Stimulated activated effector memory CD8-positive, alpha-beta T cell treated with anti-CD3 and anti-CD28 coated beads, Interleukin-12 subunit alpha, Interleukin-12 subunit beta, amount 100 ng/mL, for 72 hours (primary cell): ENCODE results near the gene DPEP2.
A peak's percentile ranks its signal among the peaks of the same experiment; 100 is the strongest.

ENCODE experiments used
- ATAC-seq: fragments of 150-1000 bp; cut with Tn5 transposase; 2 replicates; pipeline ENCODE4 v1.10.0; 2021
- DNase-seq, 2 donors: peaks; one replicate each; pipeline ENCODE4 v3.0.0; 2021 to 2022; ENCODE audit warnings: low spot score in 2 of 2
- H3K27ac Mint-ChIP-seq: one replicate; pipeline ENCODE4 v1.8.0; 2022; ENCODE audit warnings: mild to moderate bottlenecking, mixed read lengths
- H3K36me3 Mint-ChIP-seq: one replicate; pipeline ENCODE4 v1.8.0; 2022; ENCODE audit warnings: mild to moderate bottlenecking, mixed read lengths
- H3K4me1 Mint-ChIP-seq: one replicate; pipeline ENCODE4 v1.8.0; 2022; ENCODE audit warnings: mixed read lengths
- H3K4me3 Mint-ChIP-seq: one replicate; pipeline ENCODE4 v1.8.0; 2022; ENCODE audit warnings: mild to moderate bottlenecking, mixed read lengths
- H3K9me3 Mint-ChIP-seq: one replicate; pipeline ENCODE4 v1.8.0; 2022; ENCODE audit warnings: mixed read lengths

DPEP2 gene

GRCh38 chr16:67957622-67958021 is 41.7 kb downstream of the DPEP2 start:
- no peak for ATAC-seq
- peaks cover 29% of the 10 kb centered on the region for H3K36me3 Mint-ChIP-seq

GRCh38 chr16:67954421-67955196 is 44.7 kb downstream of the DPEP2 start:
- Mint-ChIP-seq H3K27ac (peak overlapping the region; percentile 54), H3K9me3 (no peaks in the 10 kb centered on the region), H3K4me1 (no peaks in the 10 kb centered on the region), H3K36me3 (peaks cover 17% of the 10 kb centered on the region), H3K4me3 (no peak overlapping the region)
- ATAC-seq: peak; percentile 5
- DNase-seq: no peak

More at GRCh38 chr16:67957622-67958021, 41.7 kb downstream of the DPEP2 start:
- Mint-ChIP-seq H3K4me1 (no peaks in the 10 kb centered on the region), H3K9me3 (no peaks in the 10 kb centered on the region), H3K27ac (no peak overlapping the region), H3K4me3 (no peak overlapping the region)
- DNase-seq: no peak

- Mint-ChIP-seq H3K27ac (peak overlapping the region; percentile 54), H3K4me1 (no peaks in the 10 kb centered on the region), H3K36me3 (peaks cover 17% of the 10 kb centered on the region), H3K4me3 (no peak overlapping the region), H3K9me3 (no peaks in the 10 kb centered on the region)
- no peak for ATAC-seq
- DNase-seq: no peak
Measured at GRCh38 chr16:67953641-67954375, 45.5 kb downstream of the DPEP2 start.

GRCh38 chr16:67951485-67951884 is 47.8 kb downstream of the DPEP2 start:
- no peaks in the 10 kb centered on the region for H3K4me1 Mint-ChIP-seq
- peaks cover 20% of the 10 kb centered on the region for H3K36me3 Mint-ChIP-seq
- ATAC-seq (no peak), DNase-seq (no peak)
- H3K9me3 Mint-ChIP-seq: no peaks in the 10 kb centered on the region
- no peak overlapping the region for H3K4me3 Mint-ChIP-seq
- H3K27ac Mint-ChIP-seq: no peak overlapping the region

- no peak overlapping the region for H3K4me3 Mint-ChIP-seq
- peaks cover 24% of the 10 kb centered on the region for H3K36me3 Mint-ChIP-seq
- H3K9me3 Mint-ChIP-seq: no peaks in the 10 kb centered on the region
- H3K27ac Mint-ChIP-seq: peak overlapping the region; percentile 10
- DNase-seq (no peak), ATAC-seq (no peak)
- no peaks in the 10 kb centered on the region for H3K4me1 Mint-ChIP-seq
Measured at GRCh38 chr16:67950335-67950843, 48.9 kb downstream of the DPEP2 start.

GRCh38 chr16:67949645-67950044 is 49.6 kb downstream of the DPEP2 start:
- Mint-ChIP-seq H3K27ac (no peak overlapping the region), H3K4me3 (no peak overlapping the region), H3K36me3 (peaks cover 31% of the 10 kb centered on the region), H3K4me1 (no peaks in the 10 kb centered on the region), H3K9me3 (no peaks in the 10 kb centered on the region)
- DNase-seq: no peak
- no peak for ATAC-seq

- H3K4me3 Mint-ChIP-seq: no peak overlapping the region
- H3K27ac Mint-ChIP-seq: peak overlapping the region; percentile 10
- no peaks in the 10 kb centered on the region for H3K9me3 Mint-ChIP-seq
- ATAC-seq: no peak
- peaks cover 34% of the 10 kb centered on the region for H3K36me3 Mint-ChIP-seq
- no peak for DNase-seq
- no peaks in the 10 kb centered on the region for H3K4me1 Mint-ChIP-seq
Measured at GRCh38 chr16:67948015-67948414, 51.3 kb downstream of the DPEP2 start.

- H3K9me3 Mint-ChIP-seq: no peaks in the 10 kb centered on the region
- H3K36me3 Mint-ChIP-seq: peaks cover 38% of the 10 kb centered on the region
- DNase-seq (no peak), ATAC-seq (no peak)
- H3K4me3 Mint-ChIP-seq: no peak overlapping the region
- H3K27ac Mint-ChIP-seq: no peak overlapping the region
- peaks cover 4% of the 10 kb centered on the region for H3K4me1 Mint-ChIP-seq
Measured at GRCh38 chr16:67946966-67947558, 52.2 kb downstream of the DPEP2 start.

GRCh38 chr16:67946128-67946569 is 53.1 kb downstream of the DPEP2 start:
- H3K9me3 Mint-ChIP-seq: no peaks in the 10 kb centered on the region
- H3K4me3 Mint-ChIP-seq: no peak overlapping the region
- H3K27ac Mint-ChIP-seq: no peak overlapping the region
- H3K36me3 Mint-ChIP-seq: peaks cover 39% of the 10 kb centered on the region
- DNase-seq (no peak), ATAC-seq (no peak)
- peaks cover 12% of the 10 kb centered on the region for H3K4me1 Mint-ChIP-seq

- ATAC-seq (no peak), DNase-seq (no peak)
- Mint-ChIP-seq H3K36me3 (peaks cover 33% of the 10 kb centered on the region), H3K4me1 (peaks cover 12% of the 10 kb centered on the region), H3K4me3 (no peak overlapping the region), H3K27ac (no peak overlapping the region), H3K9me3 (no peaks in the 10 kb centered on the region)
Measured at GRCh38 chr16:67945392-67945933, 53.8 kb downstream of the DPEP2 start.

GRCh38 chr16:67944690-67945391 is 54.4 kb downstream of the DPEP2 start:
- Mint-ChIP-seq H3K4me3 (no peak overlapping the region), H3K36me3 (peaks cover 27% of the 10 kb centered on the region), H3K4me1 (peaks cover 17% of the 10 kb centered on the region), H3K9me3 (no peaks in the 10 kb centered on the region), H3K27ac (no peak overlapping the region)
- no peak for DNase-seq
- no peak for ATAC-seq

- Mint-ChIP-seq H3K36me3 (peaks cover 36% of the 10 kb centered on the region), H3K27ac (no peak within 1 kb of the TSS), H3K4me3 (no peak within 1 kb of the TSS), H3K4me1 (peaks cover 20% of the 10 kb centered on the region), H3K9me3 (no peaks in the 10 kb centered on the region)
- DNase-seq (no peak), ATAC-seq (no peak)
Measured at GRCh38 chr16:67943619-67944504, 55.4 kb downstream of the DPEP2 start, which contains the start of gene LCAT. Gene LCAT, minus strand, starts transcription at chr16:67944120. Its CDS starts 19 bp downstream, at chr16:67944101.

- peaks cover 37% of the 10 kb centered on the region for H3K36me3 Mint-ChIP-seq
Measured at GRCh38 chr16:67943256-67943618, 56.0 kb downstream of the DPEP2 start.

More at GRCh38 chr16:67943256-67943618, 56.0 kb downstream of the DPEP2 start:
- Mint-ChIP-seq H3K9me3 (no peaks in the 10 kb centered on the region), H3K4me3 (no peak overlapping the region), H3K4me1 (peaks cover 20% of the 10 kb centered on the region), H3K27ac (no peak overlapping the region)
- ATAC-seq (no peak), DNase-seq (no peak)
